ENCODE measurements around the gene PIEZO1. TPM values are rescaled to one million over a fixed set of nuclear protein-coding genes. Genes with fewer than 3 reads are reported as not detected.
"Not testable (repeated sequence)": the region's sequence is repeated elsewhere in the genome, so short reads cannot be mapped to it uniquely, and the experiment has no call there.

The PIEZO1 gene
- total RNA-seq, 6 experiments from 2014 or later = 48.9 to 91.9 (median 64.4) TPM

- H3K27ac ChIP-seq = no peak overlapping the region
- intact Hi-C loops (cut with DNase I) = no loop called here
- ATAC-seq = no peak
- H3K9me3 ChIP-seq = no peaks in the 10 kb centered on the region
- H3K4me3 ChIP-seq = no peak overlapping the region
- no peaks in the 10 kb centered on the region for H3K27me3 ChIP-seq
- WGBS (ENCODE audit: insufficient coverage, low coverage, low lambda C conversion rate, missing lambda C conversion rate) = 94% methylated on average over 12 of the region's 26 CpGs
- no peak for DNase-seq
- TF ChIP-seq, protein P1, sequence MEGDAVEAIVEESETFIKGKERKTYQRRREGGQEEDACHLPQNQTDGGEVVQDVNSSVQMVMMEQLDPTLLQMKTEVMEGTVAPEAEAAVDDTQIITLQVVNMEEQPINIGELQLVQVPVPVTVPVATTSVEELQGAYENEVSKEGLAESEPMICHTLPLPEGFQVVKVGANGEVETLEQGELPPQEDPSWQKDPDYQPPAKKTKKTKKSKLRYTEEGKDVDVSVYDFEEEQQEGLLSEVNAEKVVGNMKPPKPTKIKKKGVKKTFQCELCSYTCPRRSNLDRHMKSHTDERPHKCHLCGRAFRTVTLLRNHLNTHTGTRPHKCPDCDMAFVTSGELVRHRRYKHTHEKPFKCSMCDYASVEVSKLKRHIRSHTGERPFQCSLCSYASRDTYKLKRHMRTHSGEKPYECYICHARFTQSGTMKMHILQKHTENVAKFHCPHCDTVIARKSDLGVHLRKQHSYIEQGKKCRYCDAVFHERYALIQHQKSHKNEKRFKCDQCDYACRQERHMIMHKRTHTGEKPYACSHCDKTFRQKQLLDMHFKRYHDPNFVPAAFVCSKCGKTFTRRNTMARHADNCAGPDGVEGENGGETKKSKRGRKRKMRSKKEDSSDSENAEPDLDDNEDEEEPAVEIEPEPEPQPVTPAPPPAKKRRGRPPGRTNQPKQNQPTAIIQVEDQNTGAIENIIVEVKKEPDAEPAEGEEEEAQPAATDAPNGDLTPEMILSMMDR (IDR thresholded peaks at IDR 0.05) = no peak
- TF ChIP-seq POLR2A (IDR thresholded peaks at IDR 0.05) = no peak
- H3K4me1 ChIP-seq = no peaks in the 10 kb centered on the region
- H3K36me3 ChIP-seq = peaks cover 0 to 5% (median 0%) of the 10 kb centered on the region in 4 donors
Observed at GRCh38 chr16:88826070-88826840, 41.2 kb upstream of the PIEZO1 start.

- Histone ChIP-seq H3K4me3 (no peak overlapping the region), H3K36me3 (peaks cover 0 to 5% (median 0%) of the 10 kb centered on the region in 4 donors), H3K27me3 (no peaks in the 10 kb centered on the region), H3K4me1 (no peaks in the 10 kb centered on the region), H3K27ac (no peak overlapping the region), H3K9me3 (no peaks in the 10 kb centered on the region)
- TF ChIP-seq, protein P1 (IDR thresholded peaks at IDR 0.05) = no peak
- TF ChIP-seq POLR2A (IDR thresholded peaks at IDR 0.05) = no peak
- intact Hi-C loops (cut with DNase I) = no loop called here
- no peak for ATAC-seq
- no CpG with 5 or more reads among the region's 12 CpGs for WGBS (ENCODE audit: insufficient coverage, low coverage, low lambda C conversion rate, missing lambda C conversion rate)
- DNase-seq = no peak
Observed at GRCh38 chr16:88825146-88825545, 40.1 kb upstream of the PIEZO1 start.

DNA sequence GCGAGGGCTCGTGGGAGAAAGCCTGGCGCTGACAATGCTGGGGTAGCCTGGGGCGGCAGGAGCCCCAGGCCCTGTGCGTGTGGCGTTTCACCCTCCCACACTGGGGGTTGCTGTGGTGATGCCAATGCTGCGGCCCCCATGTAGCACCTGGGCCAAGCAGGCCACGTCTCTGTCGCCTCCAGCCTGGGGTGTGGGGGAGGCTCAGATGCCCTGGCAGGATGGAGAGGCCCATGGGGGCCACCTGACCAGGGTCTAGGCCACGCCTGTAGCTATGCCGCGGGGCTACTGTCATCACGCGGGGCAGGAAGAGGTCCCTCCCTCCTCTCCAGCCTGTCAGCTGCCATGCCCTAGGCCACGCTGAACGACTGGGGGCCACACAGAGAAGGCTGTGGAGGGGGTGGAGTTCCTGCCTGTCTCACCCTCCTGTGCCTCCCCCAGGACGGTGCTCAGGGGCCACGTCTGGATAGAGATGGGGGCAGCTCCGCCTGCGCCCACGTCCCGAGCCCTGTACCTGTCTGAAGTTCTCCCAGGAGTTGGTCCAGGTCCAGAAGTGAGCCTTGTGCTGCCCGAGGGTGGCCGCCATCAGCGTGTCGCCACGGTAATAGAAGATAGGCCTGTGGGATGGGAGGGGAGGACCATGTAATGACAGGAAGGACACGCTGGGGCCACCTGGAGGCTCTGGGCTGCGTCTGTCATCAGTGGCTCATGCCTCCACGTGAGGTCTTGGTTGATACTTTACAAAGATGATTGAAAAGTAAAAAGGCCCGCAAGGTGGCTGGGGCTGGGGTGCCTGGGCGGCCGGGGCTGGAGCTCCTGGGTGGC, 39.4 kb upstream of the PIEZO1 start:
- H3K9me3 ChIP-seq = no peaks in the 10 kb centered on the region
- ATAC-seq (no peak), DNase-seq (no peak)
- intact Hi-C loops (cut with DNase I) = no loop called here
- no peaks in the 10 kb centered on the region for H3K4me1 ChIP-seq
- H3K4me3 ChIP-seq = no peak overlapping the region
- no peaks in the 10 kb centered on the region for H3K27me3 ChIP-seq
- 77% methylated on average over 10 of the region's 33 CpGs for WGBS (ENCODE audit: insufficient coverage, low coverage, low lambda C conversion rate, missing lambda C conversion rate)
- peaks cover 0 to 5% (median 0%) of the 10 kb centered on the region in 4 donors for H3K36me3 ChIP-seq
- H3K27ac ChIP-seq = no peak overlapping the region
- no peak for TF ChIP-seq POLR2A (IDR thresholded peaks at IDR 0.05)
- TF ChIP-seq, protein P1 (IDR thresholded peaks at IDR 0.05) = no peak

- not testable (repeated sequence) for H3K36me3 ChIP-seq, H3K9me3 ChIP-seq
Observed at GRCh38 chr16:88823646-88824045, 38.6 kb upstream of the PIEZO1 start.

More at GRCh38 chr16:88823646-88824045, 38.6 kb upstream of the PIEZO1 start:
- H3K27me3 ChIP-seq; H3K4me3 ChIP-seq; intact Hi-C loops (cut with DNase I); ATAC-seq; DNase-seq; H3K4me1 ChIP-seq; H3K27ac ChIP-seq: not testable (repeated sequence)
- 94% methylated on average over 3 of the region's 31 CpGs for WGBS (ENCODE audit: insufficient coverage, low coverage, low lambda C conversion rate, missing lambda C conversion rate)

Measured in right lobe of liver (tissue), 6 donors.